ENCODE data around the gene SUPT20H.
A peak's percentile ranks its signal among the peaks of the same experiment; 100 is the strongest.

The SUPT20H gene

DNA sequence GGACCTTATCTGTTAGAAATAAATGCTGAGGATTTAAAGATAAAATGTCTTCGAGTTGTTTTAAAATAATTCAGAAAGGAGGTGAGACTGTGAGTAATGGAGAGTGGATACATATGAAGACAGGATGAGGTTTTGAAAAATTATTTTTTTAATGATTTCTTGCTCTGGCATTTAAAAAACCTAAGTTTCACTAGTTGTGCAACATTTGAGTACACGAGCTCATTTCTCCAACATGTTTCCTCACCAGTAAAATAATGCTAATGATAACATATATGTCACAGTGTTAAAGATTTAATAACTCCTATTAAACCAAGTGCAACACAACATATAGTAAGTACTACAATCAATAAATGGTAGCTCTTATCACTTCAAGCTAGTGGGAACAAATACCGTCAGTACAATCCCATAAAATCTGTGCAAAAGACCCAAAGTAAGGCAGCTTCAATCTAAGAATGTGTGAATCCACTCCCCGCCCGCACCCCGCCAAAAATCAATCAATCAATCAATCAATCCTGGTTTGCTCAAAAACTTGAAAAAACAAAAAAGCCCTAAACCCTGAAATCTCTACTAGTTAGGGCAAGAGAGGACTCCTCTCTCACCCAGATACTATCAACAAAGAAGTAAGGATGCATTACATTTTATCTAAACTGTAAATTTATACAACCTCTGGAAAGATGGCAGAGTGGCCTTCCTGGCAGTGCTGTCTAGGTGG, 61.6 kb downstream of the SUPT20H start:
- DNase-seq, result no peak

DNA sequence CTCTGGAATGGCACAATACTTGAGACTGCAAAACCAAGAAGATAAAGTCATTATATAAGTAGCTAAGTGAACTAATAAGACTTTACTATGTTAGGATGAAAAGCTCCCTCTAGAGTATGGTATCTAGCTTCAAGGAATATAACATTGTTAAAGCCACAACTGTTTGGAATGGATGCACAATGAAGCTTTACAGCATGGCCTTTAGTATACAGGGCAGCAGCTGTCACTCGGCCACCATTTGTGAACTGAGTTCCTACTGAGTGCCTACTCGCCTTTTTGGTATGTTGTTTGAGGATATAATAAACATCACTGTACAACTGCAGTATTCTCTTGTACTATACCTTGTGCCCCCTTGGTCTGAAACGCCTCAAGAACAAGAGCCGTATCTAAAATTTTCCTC, 67.1 kb downstream of the SUPT20H start:
- no peak for DNase-seq

DNA sequence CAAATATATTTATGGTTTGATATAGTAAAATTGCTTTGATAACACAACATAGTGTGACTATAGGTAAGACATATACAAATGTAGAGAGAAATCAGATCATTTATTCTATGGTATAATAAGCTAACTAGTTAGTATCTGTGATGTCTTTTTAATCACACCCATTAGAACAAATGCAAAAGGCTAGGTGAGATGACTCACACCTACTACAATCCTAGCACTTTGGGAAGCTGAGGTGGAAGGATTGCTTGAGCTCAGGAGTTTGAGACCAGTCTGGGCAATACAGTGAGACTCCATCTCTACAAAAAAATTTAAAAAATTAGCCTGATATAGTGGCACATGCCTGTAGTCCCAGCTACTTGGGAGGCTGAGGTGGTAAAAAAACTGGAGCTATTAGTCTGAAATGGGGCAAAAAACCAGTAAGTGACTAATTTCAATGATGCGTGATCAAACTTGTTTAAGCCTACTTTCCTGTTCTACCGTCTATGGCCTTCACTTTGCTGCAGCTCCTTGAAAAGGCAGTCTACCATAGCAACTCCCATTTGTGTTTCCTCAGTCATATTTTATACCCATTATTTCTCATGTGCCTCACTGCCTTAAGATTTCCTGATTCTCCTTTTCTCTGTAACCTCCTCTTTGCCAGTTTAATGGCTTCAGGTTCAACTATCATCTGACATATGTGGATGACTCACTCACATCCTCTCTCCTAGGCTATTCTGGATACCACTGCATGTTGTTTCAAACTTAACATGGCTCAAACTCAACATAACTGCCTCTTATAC, 72.8 kb downstream of the SUPT20H start:
- DNase-seq, result no peak

- DNase-seq, result peak in 1 of 2 experiments; percentile 13
These were observed 78.2 kb downstream of the SUPT20H start for GRCh38 chr13:36981156-36981743.

DNA sequence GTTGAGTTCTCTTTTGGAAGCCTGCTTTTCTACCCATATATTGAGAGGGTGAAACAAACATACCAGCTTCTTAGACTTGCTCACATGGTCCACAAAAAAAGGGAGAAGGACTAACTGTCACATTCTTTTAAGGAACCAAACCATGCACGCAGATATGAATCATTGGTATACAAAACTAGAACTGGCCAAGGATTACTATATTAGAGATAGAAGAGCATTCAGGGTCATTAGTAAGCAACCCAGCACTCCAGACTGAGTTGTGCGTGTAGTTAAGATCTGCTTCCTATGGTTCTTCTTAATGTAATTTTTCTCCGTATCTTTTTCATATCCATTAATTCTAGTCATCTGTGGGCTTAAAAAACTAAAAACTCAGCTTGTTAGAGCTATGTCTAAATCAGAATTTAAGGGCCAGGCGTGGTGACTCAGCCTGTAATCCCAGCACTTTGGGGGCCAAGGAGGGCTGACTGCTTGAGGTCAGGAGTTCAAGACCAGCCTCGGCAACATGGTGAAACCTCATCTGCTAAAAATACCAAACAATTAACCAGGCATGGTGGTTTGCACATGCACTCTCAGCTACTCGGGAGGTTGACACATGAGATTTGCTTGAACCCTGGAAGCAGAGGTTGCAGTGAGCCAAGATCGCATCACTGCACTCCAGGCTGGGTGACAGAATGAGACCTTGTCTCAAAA, 80.0 kb downstream of the SUPT20H start:
- DNase-seq, result no peak

- no peak for DNase-seq
These were observed 84.3 kb downstream of the SUPT20H start for GRCh38 chr13:36975172-36975571.

- DNase-seq, result no peak
These were observed 85.7 kb downstream of the SUPT20H start for GRCh38 chr13:36973621-36974295.

- no peak for DNase-seq
These were observed 86.5 kb downstream of the SUPT20H start for GRCh38 chr13:36973009-36973408.

DNA sequence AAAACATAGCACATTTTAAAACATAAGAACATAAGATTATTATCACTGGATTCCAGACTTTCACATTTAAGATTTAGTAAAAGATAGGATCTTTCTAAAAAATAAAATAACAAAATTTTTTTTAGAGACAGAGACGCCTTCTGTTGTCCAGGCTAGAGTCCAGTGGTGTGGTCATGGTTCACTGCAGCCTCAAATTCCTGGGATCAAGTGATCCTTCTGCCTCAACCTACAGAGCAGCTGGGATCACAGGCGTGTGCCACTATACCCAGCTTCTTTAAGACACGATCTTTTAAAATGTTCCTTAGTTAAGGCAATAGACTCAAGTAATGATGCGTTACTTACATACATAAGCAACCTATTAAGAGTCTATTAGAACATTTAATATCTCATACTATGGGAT, 93.1 kb downstream of the SUPT20H start:
- DNase-seq, result no peak

DNA sequence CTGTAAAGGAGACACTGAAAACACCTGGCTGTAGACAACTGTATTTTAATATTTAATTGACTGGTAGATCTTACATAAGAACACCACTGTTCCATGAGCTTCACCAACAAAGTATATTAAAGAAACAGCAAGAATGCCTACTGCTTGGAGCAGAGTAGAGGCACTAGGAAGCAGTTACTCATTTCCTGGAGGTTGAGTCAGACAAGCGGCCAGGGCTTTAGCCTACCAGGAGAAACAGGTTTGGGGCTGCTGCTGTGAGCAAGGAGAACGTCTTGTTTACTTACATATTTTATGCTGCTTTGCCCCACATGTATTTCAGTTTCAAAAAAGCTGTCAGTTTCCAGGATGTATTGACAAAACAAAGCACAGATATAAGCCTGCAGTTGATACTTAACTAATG, 93.7 kb downstream of the SUPT20H start:
- no peak for DNase-seq

- DNase-seq, result no peak
These were observed 99.9 kb downstream of the SUPT20H start for GRCh38 chr13:36959456-36960116.

All from NCI-H1930 (cell line).